ENCODE measurements around the gene ELN. TPM values are rescaled to one million over a fixed set of nuclear protein-coding genes. Genes with fewer than 3 reads are reported as not detected.

Gene ELN
- total RNA-seq, 1 experiment from 2014 or later, result 0.37 TPM

GRCh38 chr7:74092321-74092963 is 64.5 kb downstream of the ELN start:
- Mint-ChIP-seq H3K4me3 (no peak overlapping the region), H3K27me3 (ENCODE audit: low read depth) (no peaks in the 10 kb centered on the region), H3K9me3 (peaks cover 3 to 5% of the 10 kb centered on the region in 2 experiments; a peak in 2 of 5 replicates), H3K36me3 (ENCODE audit: insufficient read depth in 1 of 3, low read depth in 3 of 3) (peaks cover 32 to 38% (median 37%) of the 10 kb centered on the region in 3 experiments), H3K4me1 (peaks cover 20 to 26% of the 10 kb centered on the region in 2 experiments), H3K27ac (peak overlapping the region in 2 of 3 experiments; percentile 44 to 79; a peak in 3 of 7 replicates)
- no peak overlapping the region for H3K9ac ChIP-seq (ENCODE audit: extremely low read depth, insufficient read length, low read length)
- no peak for TF ChIP-seq CTCF (conservative IDR thresholded peaks at IDR 0.05)
- no peak overlapping the region for H4K91ac ChIP-seq (ENCODE audit: insufficient read length, low read depth, low read length)
- H2BK5ac ChIP-seq (ENCODE audit: insufficient read length, low read length), result no peak overlapping the region
- no peak overlapping the region for H4K5ac ChIP-seq (ENCODE audit: insufficient read length, low read depth, low read length)
- H3K23ac ChIP-seq (ENCODE audit: insufficient read length, low read depth, low read length), result no peak overlapping the region
- H3K9me3 ChIP-seq (ENCODE audit: control insufficient read depth, low read depth, low read length), result no peaks in the 10 kb centered on the region
- peak; percentile 42 for DNase-seq
- no peak overlapping the region for H2BK12ac ChIP-seq (ENCODE audit: insufficient read length, low read depth, low read length)
- H4K20me1 ChIP-seq (ENCODE audit: control insufficient read depth, insufficient read depth, insufficient read length), result no peaks in the 10 kb centered on the region
- H2BK20ac ChIP-seq (ENCODE audit: low read depth, low read length, poor library complexity, severe bottlenecking), result no peak overlapping the region
- H3K18ac ChIP-seq (ENCODE audit: insufficient read length, low read depth, low read length), result no peak overlapping the region
- no peaks in the 10 kb centered on the region for H3K79me1 ChIP-seq (ENCODE audit: insufficient read depth, low read depth, low read length, poor library complexity, severe bottlenecking)
- H3K79me2 ChIP-seq (ENCODE audit: insufficient read depth, low read length), result no peaks in the 10 kb centered on the region
- H3T11ph ChIP-seq (ENCODE audit: low read length), result no peak overlapping the region
- no peak overlapping the region for H3K56ac ChIP-seq (ENCODE audit: insufficient read length, low read depth, low read length)
- peaks cover 3% of the 10 kb centered on the region for H3K23me2 ChIP-seq (ENCODE audit: insufficient read length, low read depth, low read length, poor library complexity, severe bottlenecking)
- no peak overlapping the region for H3K4me2 ChIP-seq (ENCODE audit: insufficient read depth, insufficient read length, low read length)
- H2AK5ac ChIP-seq (ENCODE audit: insufficient read length, low read length), result no peak overlapping the region
- no peak overlapping the region for H3K4ac ChIP-seq (ENCODE audit: low read depth, low read length)
- no peak overlapping the region for H2BK15ac ChIP-seq (ENCODE audit: low read depth, low read length)
- H2BK120ac ChIP-seq (ENCODE audit: low read depth, low read length, poor library complexity, severe bottlenecking), result no peak overlapping the region
- no peak overlapping the region; the same call in 1 of the 2 replicates for H3K14ac ChIP-seq (ENCODE audit: insufficient read depth, low read length)
- no peak overlapping the region for H4K8ac ChIP-seq (replicated peaks; ENCODE audit: insufficient read length, low read depth, low read length)
- peaks cover 6% of the 10 kb centered on the region; the same call in 1 of the 2 replicates for H3K4me1 ChIP-seq (ENCODE audit: insufficient read depth, low read length)
- WGBS (ENCODE audit: extremely low coverage, insufficient read length, low lambda C conversion rate), result no CpG with 5 or more reads among the region's 13 CpGs
- H3K27ac ChIP-seq (ENCODE audit: insufficient read length, low read depth, low read length), result no peak overlapping the region
- H3K27me3 ChIP-seq (ENCODE audit: insufficient read depth, low read length), result no peaks in the 10 kb centered on the region
- no peak overlapping the region for H2AFZ ChIP-seq (ENCODE audit: low read length)
